Glutamatergic neuron (in vitro differentiated cells): ENCODE results near the gene MKI67. TPM values are rescaled to one million over a fixed set of nuclear protein-coding genes. Genes with fewer than 3 reads are reported as not detected.

Experiments
- DNase-seq: peaks from one replicate; pipeline ENCODE4 v3.0.0; 2022
- H3K27ac Mint-ChIP-seq: one replicate; pipeline ENCODE4 v1.8.0; 2020; ENCODE audit warnings: mild to moderate bottlenecking, mixed read lengths, inconsistent platforms; ENCODE audit not compliant: unreplicated experiment
- H3K27me3 Mint-ChIP-seq: one replicate; pipeline ENCODE4 v1.8.0; 2020; ENCODE audit warnings: mild to moderate bottlenecking, moderate library complexity, mixed read lengths, inconsistent platforms; ENCODE audit not compliant: unreplicated experiment
- H3K36me3 Mint-ChIP-seq: one replicate; pipeline ENCODE4 v1.8.0; 2020; ENCODE audit warnings: mild to moderate bottlenecking, mixed read lengths, inconsistent platforms; ENCODE audit not compliant: unreplicated experiment
- H3K4me1 Mint-ChIP-seq: one replicate; pipeline ENCODE4 v1.8.0; 2020; ENCODE audit warnings: mild to moderate bottlenecking, low read depth, mixed read lengths, inconsistent platforms; ENCODE audit not compliant: unreplicated experiment
- H3K4me3 Mint-ChIP-seq: one replicate; pipeline ENCODE4 v1.8.0; 2020; ENCODE audit warnings: mild to moderate bottlenecking, mixed read lengths, inconsistent platforms; ENCODE audit not compliant: unreplicated experiment
- H3K9me3 Mint-ChIP-seq: one replicate; pipeline ENCODE4 v1.8.0; 2020; ENCODE audit warnings: mild to moderate bottlenecking, moderate library complexity, mixed read lengths, inconsistent platforms; ENCODE audit not compliant: unreplicated experiment
- total RNA-seq: library from RNA; stranded (reverse); fragmentation: NEBNext Ultra II Directional; extraction: Animal tissue kit (Norgen Biotek cat#: 25700); gene quantifications from one replicate; pipeline ENCODE4 v1.2.1, GENCODE V29; 2021; ENCODE audit not compliant: unreplicated experiment
- TF ChIP-seq, protein P1 (sequence below): fragments of 200-600 bp; sonication (generic); IDR thresholded peaks from one replicate; pipeline ENCODE4 v1.5.0; 2021; ENCODE audit not compliant: partially characterized antibody, unreplicated experiment

Gene MKI67
- total RNA-seq, 1 donor from 2014 or later: 14.7 TPM

- Mint-ChIP-seq H3K36me3 (no peaks in the 10 kb centered on the region), H3K27ac (no peak overlapping the region), H3K4me1 (no peaks in the 10 kb centered on the region), H3K4me3 (no peak overlapping the region), H3K27me3 (no peaks in the 10 kb centered on the region), H3K9me3 (no peaks in the 10 kb centered on the region)
- no peak for DNase-seq
- TF ChIP-seq, protein P1, sequence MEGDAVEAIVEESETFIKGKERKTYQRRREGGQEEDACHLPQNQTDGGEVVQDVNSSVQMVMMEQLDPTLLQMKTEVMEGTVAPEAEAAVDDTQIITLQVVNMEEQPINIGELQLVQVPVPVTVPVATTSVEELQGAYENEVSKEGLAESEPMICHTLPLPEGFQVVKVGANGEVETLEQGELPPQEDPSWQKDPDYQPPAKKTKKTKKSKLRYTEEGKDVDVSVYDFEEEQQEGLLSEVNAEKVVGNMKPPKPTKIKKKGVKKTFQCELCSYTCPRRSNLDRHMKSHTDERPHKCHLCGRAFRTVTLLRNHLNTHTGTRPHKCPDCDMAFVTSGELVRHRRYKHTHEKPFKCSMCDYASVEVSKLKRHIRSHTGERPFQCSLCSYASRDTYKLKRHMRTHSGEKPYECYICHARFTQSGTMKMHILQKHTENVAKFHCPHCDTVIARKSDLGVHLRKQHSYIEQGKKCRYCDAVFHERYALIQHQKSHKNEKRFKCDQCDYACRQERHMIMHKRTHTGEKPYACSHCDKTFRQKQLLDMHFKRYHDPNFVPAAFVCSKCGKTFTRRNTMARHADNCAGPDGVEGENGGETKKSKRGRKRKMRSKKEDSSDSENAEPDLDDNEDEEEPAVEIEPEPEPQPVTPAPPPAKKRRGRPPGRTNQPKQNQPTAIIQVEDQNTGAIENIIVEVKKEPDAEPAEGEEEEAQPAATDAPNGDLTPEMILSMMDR: no peak
Measured at GRCh38 chr10:128137877-128138276, 11.7 kb upstream of the MKI67 start.

DNA sequence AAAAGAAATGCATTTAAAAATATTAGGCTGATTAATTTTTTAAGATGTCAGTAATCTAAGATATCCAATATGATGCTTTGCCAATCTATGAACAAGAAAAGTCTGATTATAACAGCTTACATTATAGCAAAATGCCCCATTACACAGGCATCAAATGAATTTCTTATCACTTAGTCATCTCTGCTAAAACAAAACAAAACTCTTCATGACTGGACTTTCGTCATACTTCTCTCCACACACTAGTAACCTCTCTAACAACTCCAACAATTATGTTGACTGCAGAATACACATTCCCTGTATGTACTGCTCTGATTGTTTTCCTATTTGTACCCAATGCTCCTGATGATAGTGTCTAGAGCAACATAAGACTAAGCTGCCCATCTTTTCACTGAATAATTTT, 3.8 kb upstream of the MKI67 start:
- Mint-ChIP-seq H3K27ac (no peak overlapping the region), H3K9me3 (peaks cover 3% of the 10 kb centered on the region), H3K4me1 (peaks cover 10% of the 10 kb centered on the region), H3K27me3 (peaks cover 7% of the 10 kb centered on the region), H3K4me3 (no peak overlapping the region), H3K36me3 (no peaks in the 10 kb centered on the region)
- TF ChIP-seq, protein P1: no peak
- no peak for DNase-seq

- peaks cover 19% of the 10 kb centered on the region for H3K4me1 Mint-ChIP-seq
- DNase-seq: no peak
Measured at GRCh38 chr10:128128582-128128981, 2.4 kb upstream of the MKI67 start.

DNA sequence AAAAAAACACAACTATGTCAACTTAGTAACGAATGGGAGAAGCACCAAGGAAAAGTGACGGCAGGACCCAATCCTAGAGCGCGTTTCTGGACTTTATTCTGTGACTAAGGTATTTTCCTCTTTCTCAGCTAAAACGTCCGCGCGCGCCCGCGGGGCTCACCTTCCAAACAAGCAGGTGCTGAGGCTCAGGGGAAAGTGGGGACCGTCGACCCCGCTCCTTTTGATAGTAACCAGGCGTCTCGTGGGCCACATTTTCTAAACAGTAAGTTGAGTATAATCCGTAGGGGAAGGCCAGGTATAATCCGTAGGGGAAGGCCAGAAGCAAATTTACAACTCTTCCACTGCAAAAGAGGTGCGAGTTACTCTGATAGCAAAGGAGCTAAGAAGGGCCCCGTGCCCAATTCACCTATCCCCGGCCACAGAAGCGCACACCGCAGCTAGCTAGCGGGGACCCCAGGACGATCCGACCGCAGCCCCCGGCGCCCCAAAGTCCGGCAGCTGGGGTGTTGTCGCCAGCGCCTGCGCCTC, 743 bp downstream of the MKI67 start:
- peak; percentile 22 for DNase-seq
- peaks cover 19% of the 10 kb centered on the region for H3K4me1 Mint-ChIP-seq
- H3K4me3 Mint-ChIP-seq: peak overlapping the region; percentile 89
- H3K27me3 Mint-ChIP-seq: peaks cover 8% of the 10 kb centered on the region
- peaks cover 4% of the 10 kb centered on the region for H3K9me3 Mint-ChIP-seq
- H3K27ac Mint-ChIP-seq: no peak overlapping the region
- TF ChIP-seq, protein P1: no peak
- H3K36me3 Mint-ChIP-seq: no peaks in the 10 kb centered on the region

More at GRCh38 chr10:128128582-128128981, 2.4 kb upstream of the MKI67 start:
- H3K36me3 Mint-ChIP-seq: no peaks in the 10 kb centered on the region
- H3K9me3 Mint-ChIP-seq: peaks cover 4% of the 10 kb centered on the region
- H3K27me3 Mint-ChIP-seq: peaks cover 8% of the 10 kb centered on the region
- H3K4me3 Mint-ChIP-seq: no peak overlapping the region
- TF ChIP-seq, protein P1: no peak
- H3K27ac Mint-ChIP-seq: no peak overlapping the region

- H3K36me3 Mint-ChIP-seq: no peaks in the 10 kb centered on the region
- TF ChIP-seq, protein P1: no peak
- H3K4me3 Mint-ChIP-seq: peak overlapping the region; percentile 89
- peaks cover 19% of the 10 kb centered on the region for H3K4me1 Mint-ChIP-seq
- H3K27me3 Mint-ChIP-seq: peaks cover 8% of the 10 kb centered on the region
- no peak overlapping the region for H3K27ac Mint-ChIP-seq
- no peak for DNase-seq
- peaks cover 4% of the 10 kb centered on the region for H3K9me3 Mint-ChIP-seq
Measured at GRCh38 chr10:128124813-128125403, 1.3 kb downstream of the MKI67 start.
